CD14-positive monocyte (primary cell): ENCODE measurements around the gene EXD3. TPM values are rescaled to one million over a fixed set of nuclear protein-coding genes. Genes with fewer than 3 reads are reported as not detected.

Experiments used
- DNase-seq, 3 donors: peaks; one replicate each; pipeline ENCODE4 v3.0.0-alpha.2; 2011 to 2022
- H2AFZ ChIP-seq: 2 replicates; pipeline ENCODE4 v1.6.0; 2012; ENCODE audit warnings: mild to moderate bottlenecking, low read depth, low read length, inconsistent platforms; ENCODE audit not compliant: insufficient read depth, poor library complexity, severe bottlenecking
- H3K27ac ChIP-seq, 2 donors: 1 replicate in 1 of 2; 2 replicates in 1 of 2; pipeline ENCODE4 v1.5.1; 2012 to 2013; ENCODE audit warnings: low read length in 2 of 2, control low read depth in 1 of 2, inconsistent platforms in 1 of 2, low read depth in 1 of 2, mild to moderate bottlenecking in 1 of 2
- H3K27me3 ChIP-seq, 2 donors: one replicate each; pipeline versions ENCODE4 v1.6.0 to v1.6.1; 2011 to 2013; ENCODE audit warnings: low read length in 2 of 2; ENCODE audit not compliant: control insufficient read depth in 2 of 2, insufficient read depth in 2 of 2
- H3K36me3 ChIP-seq, 2 donors: replicated peaks in 1 of 2; 1 replicate in 1 of 2; 2 replicates in 1 of 2; pipeline versions ENCODE4 v1.5.1 to v1.6.1; 2012 to 2013; ENCODE audit warnings: low read length in 2 of 2, control low read depth in 1 of 2, inconsistent platforms in 1 of 2, mild to moderate bottlenecking in 1 of 2; ENCODE audit not compliant: insufficient read depth in 2 of 2, control insufficient read depth in 1 of 2
- H3K4me1 ChIP-seq, 2 donors: 1 replicate in 1 of 2; 2 replicates in 1 of 2; pipeline versions ENCODE4 v1.5.1 to v1.6.1; 2012 to 2013; ENCODE audit warnings: low read length in 2 of 2, control low read depth in 1 of 2, inconsistent platforms in 1 of 2, mild to moderate bottlenecking in 1 of 2, moderate library complexity in 1 of 2; ENCODE audit not compliant: insufficient read depth in 2 of 2, control insufficient read depth in 1 of 2
- H3K4me2 ChIP-seq: replicated peaks from 2 replicates; pipeline ENCODE3; 2012; ENCODE audit warnings: low read length, moderate library complexity, mild to moderate bottlenecking; ENCODE audit not compliant: poor library complexity, severe bottlenecking; ENCODE audit errors: extremely low read depth
- H3K4me3 ChIP-seq, 3 experiments: fragments of 200-600 bp in 1 of 3; sonication (generic) in 1 of 3; replicated peaks in 1 of 3; 1 replicate in 2 of 3; 2 replicates in 1 of 3; pipeline ENCODE4 v1.5.1; 2011 to 2013; ENCODE audit warnings: low read length in 3 of 3, mild to moderate bottlenecking in 3 of 3, control low read depth in 2 of 3, low read depth in 2 of 3, inconsistent platforms in 1 of 3, moderate library complexity in 1 of 3
- H3K79me2 ChIP-seq: 2 replicates; pipeline ENCODE4 v1.6.0; 2012; ENCODE audit warnings: mild to moderate bottlenecking, control low read depth, inconsistent platforms, low read length, moderate library complexity; ENCODE audit not compliant: insufficient read depth
- H3K9ac ChIP-seq: 2 replicates; pipeline ENCODE4 v1.6.0; 2017; ENCODE audit warnings: low read length, mild to moderate bottlenecking; ENCODE audit not compliant: insufficient read depth, poor library complexity, severe bottlenecking
- H3K9me3 ChIP-seq, 2 donors: replicated peaks in 1 of 2; 1 replicate in 1 of 2; 2 replicates in 1 of 2; pipeline versions ENCODE4 v1.5.1 to v1.6.1; 2012 to 2013; ENCODE audit warnings: low read length in 2 of 2, control low read depth in 1 of 2; ENCODE audit not compliant: control insufficient read depth in 1 of 2, insufficient read depth in 1 of 2
- H4K20me1 ChIP-seq: 2 replicates; pipeline ENCODE4 v1.6.0; 2012; ENCODE audit warnings: mild to moderate bottlenecking, low read length, control low read depth, moderate library complexity; ENCODE audit not compliant: insufficient read depth
- H3K27ac Mint-ChIP-seq, 7 donors: one replicate each; pipeline ENCODE4 v1.8.0; 2020; ENCODE audit warnings: mild to moderate bottlenecking in 7 of 7, mixed read lengths in 7 of 7, moderate library complexity in 6 of 7, inconsistent platforms in 2 of 7
- H3K27me3 Mint-ChIP-seq, 3 donors: one replicate each; pipeline ENCODE4 v1.8.0; 2021 to 2022; ENCODE audit warnings: low read depth in 3 of 3, mild to moderate bottlenecking in 3 of 3, mixed read lengths in 3 of 3, moderate library complexity in 3 of 3, inconsistent platforms in 1 of 3
- H3K36me3 Mint-ChIP-seq, 2 donors: one replicate each; pipeline ENCODE4 v1.8.0; 2020; ENCODE audit warnings: mixed read lengths in 2 of 2, inconsistent platforms in 1 of 2, mild to moderate bottlenecking in 1 of 2
- H3K4me1 Mint-ChIP-seq: one replicate; pipeline ENCODE4 v1.8.0; 2020; ENCODE audit warnings: mild to moderate bottlenecking, mixed read lengths
- H3K4me3 Mint-ChIP-seq, 2 donors: one replicate each; pipeline ENCODE4 v1.8.0; 2020; ENCODE audit warnings: mild to moderate bottlenecking in 2 of 2, mixed read lengths in 2 of 2, moderate library complexity in 1 of 2
- H3K9me3 Mint-ChIP-seq, 7 donors: one replicate each; pipeline ENCODE4 v1.8.0; 2020 to 2022; ENCODE audit warnings: mixed read lengths in 7 of 7, mild to moderate bottlenecking in 6 of 7, moderate library complexity in 6 of 7, inconsistent platforms in 2 of 7
- WGBS: methylation state at CpG from one replicate; pipeline ENCODE4 v1.1.5; 2013; ENCODE audit warnings: missing lambda C conversion rate; ENCODE audit not compliant: insufficient coverage; 5-methylcytosine and 5-hydroxymethylcytosine counted together
- intact Hi-C, 2 donors: fragments of 100-400 bp; cut with micrococcal nuclease; formaldehyde crosslinking; loops; one replicate each; pipeline versions ENCODE4 v1.15.0 to v1.15.1; 2023
- polyA plus RNA-seq, 3 donors: library from polyadenylated mRNA; depleted of rRNA in 1 of 3; unstranded in 2 of 3; stranded (reverse) in 1 of 3; fragments of 300-500 nt in 2 of 3; fragments of >200 nt in 1 of 3; fragmentation: Illumina TruSeq in 2 of 3; gene quantifications; 1 replicate in 2 of 3; 2 replicates in 1 of 3; pipeline ENCODE4 v1.2.3, GENCODE V29; 2012 to 2021
- TF ChIP-seq, protein P1 (sequence below): fragments of 200-600 bp; IDR thresholded peaks from one replicate; pipeline ENCODE4 v1.8.0; 2022; ENCODE audit warnings: antibody characterized with exemption, mild to moderate bottlenecking

The EXD3 gene
- polyA plus RNA-seq, 3 donors: 2.0 to 10.8 (median 3.0) TPM

DNA sequence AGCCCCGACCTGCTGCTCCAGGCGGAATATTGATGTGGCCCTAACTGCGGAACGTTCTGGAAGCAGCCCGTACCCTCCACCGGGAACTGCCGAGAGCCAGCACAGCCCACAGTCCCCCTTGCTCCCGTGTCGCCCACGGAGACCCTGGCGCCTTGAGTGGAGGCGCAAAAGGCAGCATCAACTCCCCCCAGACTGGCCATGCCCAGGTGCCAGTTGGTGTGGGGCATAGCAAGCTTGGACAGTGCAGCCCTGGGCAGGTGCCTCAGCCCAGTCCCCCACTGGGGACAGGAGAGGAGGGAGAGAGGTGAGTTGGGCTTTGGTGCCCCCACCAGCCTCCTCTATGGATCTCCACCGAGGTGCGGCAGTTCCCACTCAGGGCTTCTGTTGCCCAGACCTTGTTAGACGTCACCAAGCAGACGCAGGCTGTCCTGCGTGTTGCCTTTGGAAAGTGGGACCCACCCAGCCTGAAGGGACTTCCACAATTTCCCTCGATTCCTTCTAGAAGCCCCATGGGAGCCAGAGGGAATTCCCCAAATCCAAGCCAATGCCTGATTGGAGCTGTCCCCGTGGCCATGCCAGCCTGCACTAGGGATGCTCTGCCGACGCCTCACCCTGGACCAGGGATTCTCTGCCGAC, 101.1 kb downstream of the EXD3 start:
- peaks cover 0 to 4% (median 3%) of the 10 kb centered on the region in 7 donors for H3K9me3 Mint-ChIP-seq
- 96% methylated on average over 18 of the region's 22 CpGs for WGBS
- H3K4me3 ChIP-seq: no peak overlapping the region
- no peaks in the 10 kb centered on the region for H4K20me1 ChIP-seq
- no peak overlapping the region for H3K4me3 Mint-ChIP-seq
- no peak overlapping the region for H3K4me2 ChIP-seq
- no peaks in the 10 kb centered on the region for H3K9me3 ChIP-seq
- H3K27ac Mint-ChIP-seq: no peak overlapping the region
- H3K27ac ChIP-seq: no peak overlapping the region
- peaks cover 0 to 2% of the 10 kb centered on the region in 2 donors for H3K27me3 ChIP-seq
- peak in 1 of 3 donors; percentile 5 for DNase-seq
- no peak overlapping the region for H3K9ac ChIP-seq
- H3K4me1 Mint-ChIP-seq: peaks cover 17% of the 10 kb centered on the region
- peaks cover 0 to 6% (median 1%) of the 10 kb centered on the region in 3 donors for H3K27me3 Mint-ChIP-seq
- no peaks in the 10 kb centered on the region for H3K36me3 ChIP-seq
- H3K79me2 ChIP-seq: no peaks in the 10 kb centered on the region
- TF ChIP-seq, protein P1, sequence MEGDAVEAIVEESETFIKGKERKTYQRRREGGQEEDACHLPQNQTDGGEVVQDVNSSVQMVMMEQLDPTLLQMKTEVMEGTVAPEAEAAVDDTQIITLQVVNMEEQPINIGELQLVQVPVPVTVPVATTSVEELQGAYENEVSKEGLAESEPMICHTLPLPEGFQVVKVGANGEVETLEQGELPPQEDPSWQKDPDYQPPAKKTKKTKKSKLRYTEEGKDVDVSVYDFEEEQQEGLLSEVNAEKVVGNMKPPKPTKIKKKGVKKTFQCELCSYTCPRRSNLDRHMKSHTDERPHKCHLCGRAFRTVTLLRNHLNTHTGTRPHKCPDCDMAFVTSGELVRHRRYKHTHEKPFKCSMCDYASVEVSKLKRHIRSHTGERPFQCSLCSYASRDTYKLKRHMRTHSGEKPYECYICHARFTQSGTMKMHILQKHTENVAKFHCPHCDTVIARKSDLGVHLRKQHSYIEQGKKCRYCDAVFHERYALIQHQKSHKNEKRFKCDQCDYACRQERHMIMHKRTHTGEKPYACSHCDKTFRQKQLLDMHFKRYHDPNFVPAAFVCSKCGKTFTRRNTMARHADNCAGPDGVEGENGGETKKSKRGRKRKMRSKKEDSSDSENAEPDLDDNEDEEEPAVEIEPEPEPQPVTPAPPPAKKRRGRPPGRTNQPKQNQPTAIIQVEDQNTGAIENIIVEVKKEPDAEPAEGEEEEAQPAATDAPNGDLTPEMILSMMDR: no peak
- peaks cover 22 to 26% of the 10 kb centered on the region in 2 donors for H3K4me1 ChIP-seq
- H2AFZ ChIP-seq: no peak overlapping the region
- H3K36me3 Mint-ChIP-seq: peaks cover 0 to 1% of the 10 kb centered on the region in 2 donors
- intact Hi-C loops: no loop called here

GRCh38 chr9:137320555-137321384, 102.2 kb downstream of the EXD3 start:
- Mint-ChIP-seq H3K9me3 (peaks cover 0 to 3% (median 1%) of the 10 kb centered on the region in 7 donors), H3K36me3 (no peaks in the 10 kb centered on the region), H3K27me3 (peaks cover 0 to 12% (median 4%) of the 10 kb centered on the region in 3 donors), H3K4me1 (peaks cover 6% of the 10 kb centered on the region), H3K4me3 (peak overlapping the region; percentile 61 to 63), H3K27ac (no peak overlapping the region)
- intact Hi-C loops: no loop called here
- Histone ChIP-seq H3K9ac (peak overlapping the region; percentile 43), H3K4me1 (peaks cover 17 to 24% of the 10 kb centered on the region in 2 donors), H3K27me3 (peaks cover 0 to 8% of the 10 kb centered on the region in 2 donors), H3K4me2 (peak overlapping the region; percentile 73), H3K9me3 (no peaks in the 10 kb centered on the region), H3K79me2 (no peaks in the 10 kb centered on the region), H4K20me1 (no peaks in the 10 kb centered on the region), H3K27ac (no peak overlapping the region), H2AFZ (peak overlapping the region; percentile 86), H3K36me3 (no peaks in the 10 kb centered on the region), H3K4me3 (peak overlapping the region in 2 of 3 experiments; percentile 15 to 66)
- WGBS: 8% methylated on average over 24 of the region's 24 CpGs
- peak; percentile 42 to 72 (median 59) for DNase-seq
- TF ChIP-seq, protein P1: no peak
